KMS-11 (cell line): ENCODE measurements around the gene GSTO2.
A peak's percentile ranks its signal among the peaks of the same experiment; 100 is the strongest.

Experiments used
- H2AFZ ChIP-seq: fragments of 200-600 bp; sonication (generic); 2 replicates; pipeline ENCODE4 v1.6.1; 2016; ENCODE audit warnings: antibody characterized with exemption, mixed run types, low read depth
- H3K27ac ChIP-seq: fragments of 200-600 bp; sonication (generic); 2 replicates; pipeline ENCODE4 v1.6.1; 2016; ENCODE audit warnings: mild to moderate bottlenecking, mixed run types
- H3K27me3 ChIP-seq: fragments of 200-600 bp; sonication (generic); 2 replicates; pipeline ENCODE4 v1.6.1; 2017; ENCODE audit warnings: mild to moderate bottlenecking, low read depth, mixed run types, moderate library complexity; ENCODE audit not compliant: insufficient read depth
- H3K36me3 ChIP-seq: fragments of 200-600 bp; sonication (generic); 2 replicates; pipeline ENCODE4 v1.6.1; 2017; ENCODE audit warnings: mild to moderate bottlenecking, mixed run types; ENCODE audit not compliant: insufficient read depth
- H3K4me1 ChIP-seq: fragments of 200-600 bp; sonication (generic); 2 replicates; pipeline ENCODE4 v1.6.1; 2016; ENCODE audit warnings: mild to moderate bottlenecking, low read depth, mixed run types; ENCODE audit not compliant: poor library complexity, severe bottlenecking
- H3K4me2 ChIP-seq: fragments of 200-600 bp; sonication (generic); 2 replicates; pipeline ENCODE4 v1.7.0; 2016; ENCODE audit warnings: mild to moderate bottlenecking, mixed run types
- H3K4me3 ChIP-seq: fragments of 200-600 bp; sonication (generic); IDR thresholded peaks from 2 replicates; pipeline ENCODE4 v1.6.1; 2017; ENCODE audit warnings: low read depth, low read length, mixed read lengths; ENCODE audit not compliant: insufficient read depth
- H3K79me2 ChIP-seq: fragments of 200-600 bp; sonication (generic); 2 replicates; pipeline ENCODE4 v1.6.1; 2016; ENCODE audit warnings: low read depth, mixed run types; ENCODE audit not compliant: insufficient read depth
- H3K9ac ChIP-seq: fragments of 200-600 bp; sonication (generic); 2 replicates; pipeline ENCODE4 v1.6.1; 2016; ENCODE audit warnings: mild to moderate bottlenecking, mixed run types
- H4K20me1 ChIP-seq: fragments of 200-600 bp; sonication (generic); 2 replicates; pipeline ENCODE4 v1.6.1; 2016; ENCODE audit warnings: mild to moderate bottlenecking, mixed run types; ENCODE audit not compliant: insufficient read depth
- TF ChIP-seq, protein P1 (sequence below): fragments of 200-600 bp; sonication (generic); conservative IDR thresholded peaks from 2 replicates; pipeline ENCODE4 v1.6.1; 2017; ENCODE audit warnings: low read depth, mild to moderate bottlenecking, antibody characterized with exemption, low read length, moderate library complexity, mixed read lengths

Gene GSTO2

DNA sequence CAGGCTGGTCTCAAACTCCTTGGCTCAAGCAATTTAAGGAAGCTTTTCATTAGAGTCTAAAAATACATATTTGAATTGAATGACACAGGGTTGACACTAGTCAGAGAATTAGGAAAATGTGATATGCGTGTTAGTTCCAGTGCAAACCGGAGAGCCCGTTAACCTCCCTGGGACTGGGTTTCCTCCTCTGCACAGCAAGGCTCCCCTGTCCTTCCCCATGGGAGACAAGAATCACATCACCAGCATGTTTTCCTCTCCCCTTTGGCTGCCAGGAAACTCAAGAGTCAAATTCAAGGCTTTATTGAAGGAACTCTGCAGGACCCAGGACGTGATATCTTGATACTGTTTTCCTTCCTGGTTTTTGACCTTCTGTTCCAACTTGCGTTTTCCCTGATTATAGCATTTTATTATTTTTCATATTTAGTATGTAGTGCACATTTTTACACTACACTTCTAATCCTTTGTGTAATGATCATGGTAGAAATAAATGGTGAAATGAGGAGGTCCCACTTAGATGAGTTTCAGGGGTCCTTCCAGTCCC, 24.9 kb downstream of the GSTO2 start:
- H3K27ac ChIP-seq: no peak overlapping the region
- no peaks in the 10 kb centered on the region for H4K20me1 ChIP-seq
- TF ChIP-seq, protein P1, sequence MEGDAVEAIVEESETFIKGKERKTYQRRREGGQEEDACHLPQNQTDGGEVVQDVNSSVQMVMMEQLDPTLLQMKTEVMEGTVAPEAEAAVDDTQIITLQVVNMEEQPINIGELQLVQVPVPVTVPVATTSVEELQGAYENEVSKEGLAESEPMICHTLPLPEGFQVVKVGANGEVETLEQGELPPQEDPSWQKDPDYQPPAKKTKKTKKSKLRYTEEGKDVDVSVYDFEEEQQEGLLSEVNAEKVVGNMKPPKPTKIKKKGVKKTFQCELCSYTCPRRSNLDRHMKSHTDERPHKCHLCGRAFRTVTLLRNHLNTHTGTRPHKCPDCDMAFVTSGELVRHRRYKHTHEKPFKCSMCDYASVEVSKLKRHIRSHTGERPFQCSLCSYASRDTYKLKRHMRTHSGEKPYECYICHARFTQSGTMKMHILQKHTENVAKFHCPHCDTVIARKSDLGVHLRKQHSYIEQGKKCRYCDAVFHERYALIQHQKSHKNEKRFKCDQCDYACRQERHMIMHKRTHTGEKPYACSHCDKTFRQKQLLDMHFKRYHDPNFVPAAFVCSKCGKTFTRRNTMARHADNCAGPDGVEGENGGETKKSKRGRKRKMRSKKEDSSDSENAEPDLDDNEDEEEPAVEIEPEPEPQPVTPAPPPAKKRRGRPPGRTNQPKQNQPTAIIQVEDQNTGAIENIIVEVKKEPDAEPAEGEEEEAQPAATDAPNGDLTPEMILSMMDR: no peak
- H3K9ac ChIP-seq: no peak overlapping the region
- no peaks in the 10 kb centered on the region for H3K36me3 ChIP-seq
- H3K4me3 ChIP-seq: no peak overlapping the region
- H3K27me3 ChIP-seq: no peaks in the 10 kb centered on the region
- no peak overlapping the region for H2AFZ ChIP-seq
- no peaks in the 10 kb centered on the region for H3K4me1 ChIP-seq
- no peak overlapping the region for H3K4me2 ChIP-seq
- no peaks in the 10 kb centered on the region for H3K79me2 ChIP-seq

DNA sequence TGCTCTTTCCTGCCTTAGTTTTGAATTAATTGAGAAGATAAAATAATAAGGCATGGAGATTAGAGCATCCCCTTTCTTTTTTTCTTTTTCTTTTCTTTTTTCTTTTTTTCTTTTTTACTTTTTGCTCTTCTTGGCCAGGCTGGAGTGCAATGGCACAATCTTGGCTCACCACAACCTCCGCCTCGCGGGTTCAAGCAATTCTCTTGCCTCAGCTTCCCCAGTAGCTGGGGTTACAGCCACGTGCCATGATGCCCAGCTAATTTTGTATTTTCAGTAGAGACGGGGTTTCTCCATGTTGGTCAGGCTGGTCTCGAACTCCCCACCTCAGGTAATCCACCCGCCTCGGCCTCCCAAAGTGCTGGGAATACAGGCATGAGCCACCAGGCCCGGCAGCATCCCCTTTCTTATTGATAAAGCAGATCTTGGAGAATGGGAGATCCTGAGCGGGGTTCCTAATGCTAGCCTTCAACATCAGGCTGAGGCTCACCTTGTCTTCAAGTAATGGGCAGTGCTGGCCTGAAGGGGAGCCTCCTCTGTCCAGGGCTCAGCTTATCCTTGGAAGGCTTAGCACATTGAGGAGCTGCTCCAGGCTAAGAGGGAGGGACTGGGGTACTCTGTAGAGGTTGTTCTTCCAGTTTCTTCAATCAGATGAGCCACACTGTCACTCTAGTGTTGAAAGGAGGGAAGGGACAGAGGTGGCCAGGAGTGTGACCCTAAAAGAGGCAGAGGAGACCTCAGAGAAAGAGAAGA, 27.9 kb downstream of the GSTO2 start:
- TF ChIP-seq, protein P1: no peak
- no peak overlapping the region for H3K27ac ChIP-seq
- no peaks in the 10 kb centered on the region for H4K20me1 ChIP-seq
- no peak overlapping the region for H3K4me2 ChIP-seq
- H3K36me3 ChIP-seq: no peaks in the 10 kb centered on the region
- H3K27me3 ChIP-seq: no peaks in the 10 kb centered on the region
- no peak overlapping the region for H3K4me3 ChIP-seq
- no peaks in the 10 kb centered on the region for H3K4me1 ChIP-seq
- no peaks in the 10 kb centered on the region for H3K79me2 ChIP-seq
- H3K9ac ChIP-seq: no peak overlapping the region
- no peak overlapping the region for H2AFZ ChIP-seq

DNA sequence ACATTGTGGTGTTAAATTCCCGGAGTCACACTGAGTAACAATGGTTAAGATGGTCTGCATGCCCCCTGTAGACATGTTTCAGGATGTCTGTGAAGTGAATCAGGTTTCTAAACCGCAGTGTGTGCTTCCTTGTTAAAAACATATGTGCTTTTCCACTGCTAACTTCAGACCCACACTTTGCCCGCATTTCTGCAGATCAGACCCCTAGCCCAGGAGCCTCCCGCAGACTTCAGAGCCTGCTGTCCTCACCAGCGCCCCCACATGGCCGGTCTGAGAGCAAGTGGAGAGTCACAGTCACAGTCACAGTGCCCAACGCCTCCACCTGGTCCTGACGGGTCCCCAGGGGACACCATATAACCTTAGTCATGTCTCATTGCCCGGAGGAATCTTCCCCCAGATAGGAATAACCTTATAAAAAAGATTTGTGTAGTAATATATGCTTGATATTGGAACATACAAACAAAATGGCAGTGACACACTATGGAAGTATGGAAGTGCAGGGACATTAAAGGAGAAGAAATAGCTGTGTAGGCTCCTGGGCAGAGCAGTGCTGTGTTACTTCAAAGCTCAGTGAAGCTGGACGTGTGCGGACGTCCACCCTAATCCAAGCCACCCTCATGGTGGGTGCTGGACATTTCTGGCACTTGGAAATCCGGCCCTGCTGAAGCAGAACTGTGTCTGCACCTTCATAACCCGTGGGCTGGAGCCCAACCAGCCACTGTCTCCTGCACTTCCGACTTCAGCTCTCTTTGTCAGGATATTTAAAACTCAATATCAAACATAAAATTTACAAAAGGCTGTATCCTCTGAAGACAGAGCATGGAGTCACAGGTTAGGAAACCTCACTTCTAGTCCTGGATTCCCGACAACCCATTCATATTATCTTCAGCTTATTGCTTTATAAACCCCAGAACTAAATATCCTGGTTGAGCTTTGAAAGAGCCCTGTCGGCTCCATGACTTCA, 29.0 kb downstream of the GSTO2 start:
- TF ChIP-seq, protein P1: peak; percentile 40; the same call in 1 of the 2 replicates
- Histone ChIP-seq H3K9ac (no peak overlapping the region), H3K4me2 (no peak overlapping the region), H3K4me3 (no peak overlapping the region), H3K79me2 (no peaks in the 10 kb centered on the region), H4K20me1 (no peaks in the 10 kb centered on the region), H2AFZ (no peak overlapping the region), H3K36me3 (no peaks in the 10 kb centered on the region), H3K27me3 (no peaks in the 10 kb centered on the region), H3K27ac (no peak overlapping the region), H3K4me1 (no peaks in the 10 kb centered on the region)

DNA sequence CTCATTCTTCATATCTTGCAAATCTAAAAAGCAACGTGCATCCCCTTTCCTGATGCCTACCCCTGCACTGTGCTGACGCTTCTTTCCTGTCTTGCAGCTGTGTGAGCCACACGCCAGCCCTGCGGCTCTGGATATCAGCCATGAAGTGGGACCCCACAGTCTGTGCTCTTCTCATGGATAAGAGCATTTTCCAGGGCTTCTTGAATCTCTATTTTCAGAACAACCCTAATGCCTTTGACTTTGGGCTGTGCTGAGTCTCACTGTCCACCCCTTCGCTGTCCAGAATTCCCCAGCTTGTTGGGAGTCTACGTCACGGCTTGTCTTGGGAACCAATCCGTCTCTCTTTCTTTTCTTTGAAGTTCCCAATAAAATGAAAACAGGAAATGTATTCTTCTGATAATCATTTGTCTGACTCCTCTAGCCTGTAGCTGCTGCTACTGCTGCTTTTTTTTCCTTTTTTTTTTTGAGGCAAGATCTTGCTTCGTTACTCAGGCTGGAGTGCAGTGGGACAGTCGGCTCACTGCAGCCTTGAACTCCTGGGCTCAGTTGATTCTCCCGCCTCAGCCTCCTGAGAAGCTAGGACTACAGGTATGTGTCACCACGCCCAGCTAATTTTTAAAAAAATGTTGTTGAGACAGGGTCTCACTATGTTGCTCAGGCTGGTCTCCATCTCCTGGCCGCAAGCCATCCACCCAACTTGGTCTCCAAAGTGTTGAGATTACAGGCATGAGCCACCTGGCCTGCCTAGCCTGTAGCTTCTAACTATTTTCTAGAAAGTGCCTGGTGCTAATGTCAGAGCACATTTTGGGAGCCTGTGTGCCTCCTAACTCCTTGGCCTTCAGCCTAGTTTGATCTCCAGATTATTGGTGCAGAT, 30.3 kb downstream of the GSTO2 start:
- H4K20me1 ChIP-seq: no peaks in the 10 kb centered on the region
- no peak overlapping the region for H3K27ac ChIP-seq
- H3K4me2 ChIP-seq: no peak overlapping the region

More for the DNA sequence above, 30.3 kb downstream of the GSTO2 start:
- H3K27me3 ChIP-seq: no peaks in the 10 kb centered on the region
- TF ChIP-seq, protein P1: no peak
- no peaks in the 10 kb centered on the region for H3K79me2 ChIP-seq
- H3K36me3 ChIP-seq: no peaks in the 10 kb centered on the region
- H2AFZ ChIP-seq: no peak overlapping the region
- H3K4me1 ChIP-seq: no peaks in the 10 kb centered on the region
- H3K4me3 ChIP-seq: no peak overlapping the region
- H3K9ac ChIP-seq: no peak overlapping the region
